Gastrocnemius medialis (tissue), 4 donors: ENCODE measurements around the gene ZNHIT1.

Source experiments
- POLR2A ChIP-seq, 2 donors: fragments of 450-650 bp; IDR thresholded peaks; one replicate each; pipeline ENCODE4 v1.6.1; 2017; ENCODE audit warnings: antibody characterized with exemption in 2 of 2, mild to moderate bottlenecking in 2 of 2, moderate library complexity in 2 of 2
- TF ChIP-seq, protein P1 (sequence below), 5 experiments: fragments of 450-650 bp in 3 of 5; fragments of 200-600 bp in 2 of 5; sonication (generic) in 2 of 5; IDR thresholded peaks in 4 of 5; conservative IDR thresholded peaks in 1 of 5; 1 replicate in 4 of 5; 2 replicates in 1 of 5; pipeline ENCODE4 v1.5.1; 2016 to 2019; ENCODE audit warnings: antibody characterized with exemption in 5 of 5, mild to moderate bottlenecking in 3 of 5, moderate library complexity in 3 of 5

DNA sequence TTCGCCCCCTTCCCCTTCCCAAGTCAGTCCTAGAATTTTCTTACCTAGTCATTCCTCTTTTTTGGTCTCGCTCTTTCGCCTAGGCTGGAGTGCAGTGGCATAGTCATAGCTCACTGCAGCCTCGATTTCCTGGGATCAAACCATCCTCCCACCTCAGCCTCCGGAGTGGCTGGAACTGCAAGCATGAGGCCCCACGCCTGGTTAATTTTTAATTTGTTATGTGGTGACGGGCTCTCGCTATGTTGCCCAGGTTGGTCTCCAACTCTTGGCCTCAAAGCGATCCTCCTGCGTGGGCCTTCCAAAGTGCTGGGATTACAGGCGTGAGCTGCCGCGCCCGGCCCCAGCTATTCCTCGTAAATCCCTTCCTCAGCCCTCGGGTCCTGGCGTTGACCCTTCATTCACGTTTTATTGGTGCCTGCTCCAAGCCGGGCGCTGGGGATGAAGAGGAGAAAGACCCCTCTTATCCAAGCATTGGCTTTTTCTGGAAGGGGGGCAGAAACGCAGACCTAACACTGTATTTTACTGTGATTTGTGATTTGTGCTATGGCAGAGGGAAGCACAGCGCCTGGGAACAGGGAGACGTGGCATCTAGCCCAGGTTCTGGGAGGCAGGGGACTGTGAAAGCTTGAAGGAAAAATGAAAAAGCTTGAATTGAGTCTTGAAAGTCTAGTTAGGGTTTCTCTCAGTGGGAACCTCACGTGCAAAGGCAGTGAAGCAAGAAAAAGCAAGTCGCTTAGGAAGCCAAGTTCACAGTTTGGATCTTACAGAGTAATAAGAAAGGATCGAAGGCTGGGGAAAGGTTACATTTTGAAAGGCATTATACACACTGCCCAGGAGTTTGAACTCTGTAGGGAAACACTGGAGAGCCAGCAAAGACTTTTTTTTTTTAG, 516 bp downstream of the ZNHIT1 start:
- TF ChIP-seq POLR2A (IDR thresholded peaks at IDR 0.05): no peak
- TF ChIP-seq, protein P1, sequence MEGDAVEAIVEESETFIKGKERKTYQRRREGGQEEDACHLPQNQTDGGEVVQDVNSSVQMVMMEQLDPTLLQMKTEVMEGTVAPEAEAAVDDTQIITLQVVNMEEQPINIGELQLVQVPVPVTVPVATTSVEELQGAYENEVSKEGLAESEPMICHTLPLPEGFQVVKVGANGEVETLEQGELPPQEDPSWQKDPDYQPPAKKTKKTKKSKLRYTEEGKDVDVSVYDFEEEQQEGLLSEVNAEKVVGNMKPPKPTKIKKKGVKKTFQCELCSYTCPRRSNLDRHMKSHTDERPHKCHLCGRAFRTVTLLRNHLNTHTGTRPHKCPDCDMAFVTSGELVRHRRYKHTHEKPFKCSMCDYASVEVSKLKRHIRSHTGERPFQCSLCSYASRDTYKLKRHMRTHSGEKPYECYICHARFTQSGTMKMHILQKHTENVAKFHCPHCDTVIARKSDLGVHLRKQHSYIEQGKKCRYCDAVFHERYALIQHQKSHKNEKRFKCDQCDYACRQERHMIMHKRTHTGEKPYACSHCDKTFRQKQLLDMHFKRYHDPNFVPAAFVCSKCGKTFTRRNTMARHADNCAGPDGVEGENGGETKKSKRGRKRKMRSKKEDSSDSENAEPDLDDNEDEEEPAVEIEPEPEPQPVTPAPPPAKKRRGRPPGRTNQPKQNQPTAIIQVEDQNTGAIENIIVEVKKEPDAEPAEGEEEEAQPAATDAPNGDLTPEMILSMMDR (IDR thresholded peaks at IDR 0.05 in 4 of 5, conservative IDR thresholded peaks at IDR 0.05 in 1 of 5): no peak
